ENCODE data around the gene TBC1D3H. TPM values are rescaled to one million over a fixed set of nuclear protein-coding genes. Genes with fewer than 3 reads are reported as not detected.
"Not testable (repeated sequence)": the region's sequence is repeated elsewhere in the genome, so short reads cannot be mapped to it uniquely, and the experiment has no call there.

Gene TBC1D3H
- not detected in 2 replicates for total RNA-seq

DNA sequence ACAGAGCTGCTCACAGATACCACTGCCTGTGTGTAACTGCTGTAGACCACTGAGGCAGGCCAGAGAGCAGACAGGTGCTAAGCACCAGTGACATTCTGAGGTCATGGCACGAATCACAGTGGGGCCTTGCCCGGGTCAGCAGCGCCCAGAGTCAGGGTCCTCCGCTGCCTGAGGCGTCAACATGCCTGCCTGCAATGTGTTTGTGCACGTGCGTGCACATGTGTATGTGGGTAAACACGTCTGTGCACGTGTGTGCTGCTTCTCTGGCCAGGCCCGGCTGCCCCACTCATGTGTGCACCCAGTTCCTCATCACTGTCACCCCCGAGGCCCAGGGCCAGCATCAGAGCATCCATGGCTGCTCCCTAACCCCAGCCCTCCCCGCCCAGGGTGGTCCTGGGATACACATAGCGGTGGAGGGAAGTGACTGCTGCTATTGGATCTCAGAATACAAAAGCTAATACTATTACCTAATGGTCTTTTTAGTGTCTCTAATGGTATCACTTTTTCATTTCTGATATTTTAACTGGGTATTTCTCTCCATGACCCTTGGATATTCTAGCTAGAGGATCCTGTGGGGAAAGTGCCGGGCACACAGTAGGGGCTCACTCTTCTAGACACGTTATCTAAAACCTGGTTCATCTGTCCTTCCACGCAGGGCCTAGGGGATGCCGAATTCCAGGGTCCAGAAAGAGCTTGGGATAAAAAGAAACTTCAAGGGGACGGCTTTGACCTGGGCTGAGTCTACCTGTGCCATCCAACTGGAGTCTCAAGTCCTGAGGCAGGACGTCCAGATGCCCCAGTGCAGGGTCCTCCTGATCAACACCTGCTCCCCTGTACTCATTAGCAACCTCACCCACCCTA is at the start of gene TBC1D3H:
Gene TBC1D3H, minus strand, starts transcription at position 51 of the 861 bp plus-strand sequence. CDS start 1,540 bp downstream, outside the sequence.
- H3K4me3 ChIP-seq (ENCODE audit: low read depth, low read length); DNase-seq (ENCODE audit: low read depth): not testable (repeated sequence)

DNA sequence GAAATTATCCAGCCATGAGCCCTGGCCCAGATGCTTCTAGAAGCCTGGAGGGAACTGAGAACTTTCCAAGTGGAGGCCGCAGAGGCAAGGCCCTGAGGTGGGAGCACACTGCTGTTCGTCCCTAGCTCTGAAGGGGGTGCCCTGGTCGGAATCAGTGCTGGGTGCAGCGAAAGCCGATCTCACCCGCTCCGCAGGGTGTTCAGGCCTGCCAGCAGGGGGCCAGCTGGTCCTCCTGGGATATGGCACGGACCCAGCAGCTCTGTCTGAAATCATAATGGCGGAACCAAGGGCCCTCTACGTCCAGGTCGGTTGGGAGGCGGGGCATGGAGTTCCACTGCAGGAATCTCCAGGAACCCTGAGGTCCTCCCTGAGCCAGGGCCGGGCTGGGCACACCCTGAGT is 40.7 kb upstream of the TBC1D3H start:
- not testable (repeated sequence) for DNase-seq (ENCODE audit: low read depth); H3K4me3 ChIP-seq (ENCODE audit: low read depth, low read length)

DNA sequence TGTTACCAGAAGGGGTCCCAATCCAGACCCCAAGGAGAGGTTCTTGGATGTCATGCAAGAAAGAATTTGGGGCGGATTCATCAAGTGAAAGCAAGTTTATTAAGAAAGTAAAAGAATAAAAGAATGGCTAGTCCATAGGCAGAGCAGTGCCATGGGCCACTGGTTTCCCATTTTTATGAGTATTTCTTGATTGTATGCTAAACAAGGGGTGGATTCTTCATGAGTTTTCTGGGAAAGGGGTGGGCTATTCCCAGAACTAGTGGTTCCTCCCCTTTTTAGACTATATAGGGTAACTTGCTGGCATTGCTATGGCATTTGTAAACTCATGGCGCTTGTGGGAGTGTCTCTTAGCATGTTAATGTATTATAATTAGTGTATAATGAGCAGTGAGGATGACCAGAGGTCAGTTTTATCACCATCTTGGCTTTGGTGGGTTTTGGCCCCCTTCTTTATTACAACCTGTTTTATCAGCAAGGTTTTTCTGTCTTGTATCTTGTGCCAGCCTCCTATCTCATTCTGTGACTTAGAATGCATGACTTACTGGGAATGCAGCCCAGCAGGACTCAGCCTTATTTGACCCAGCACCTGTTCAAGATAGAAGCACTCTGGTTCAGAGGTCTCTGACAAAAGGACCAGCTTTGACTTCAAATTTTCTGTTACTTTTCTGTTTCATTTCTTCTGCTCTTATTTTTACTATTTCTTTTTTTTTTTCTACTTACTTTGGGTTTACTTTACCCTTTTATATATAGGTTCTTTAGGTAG is 27.1 kb upstream of the TBC1D3H start:
- H3K4me3 ChIP-seq (ENCODE audit: low read depth, low read length); DNase-seq (ENCODE audit: low read depth): not testable (repeated sequence)

DNA sequence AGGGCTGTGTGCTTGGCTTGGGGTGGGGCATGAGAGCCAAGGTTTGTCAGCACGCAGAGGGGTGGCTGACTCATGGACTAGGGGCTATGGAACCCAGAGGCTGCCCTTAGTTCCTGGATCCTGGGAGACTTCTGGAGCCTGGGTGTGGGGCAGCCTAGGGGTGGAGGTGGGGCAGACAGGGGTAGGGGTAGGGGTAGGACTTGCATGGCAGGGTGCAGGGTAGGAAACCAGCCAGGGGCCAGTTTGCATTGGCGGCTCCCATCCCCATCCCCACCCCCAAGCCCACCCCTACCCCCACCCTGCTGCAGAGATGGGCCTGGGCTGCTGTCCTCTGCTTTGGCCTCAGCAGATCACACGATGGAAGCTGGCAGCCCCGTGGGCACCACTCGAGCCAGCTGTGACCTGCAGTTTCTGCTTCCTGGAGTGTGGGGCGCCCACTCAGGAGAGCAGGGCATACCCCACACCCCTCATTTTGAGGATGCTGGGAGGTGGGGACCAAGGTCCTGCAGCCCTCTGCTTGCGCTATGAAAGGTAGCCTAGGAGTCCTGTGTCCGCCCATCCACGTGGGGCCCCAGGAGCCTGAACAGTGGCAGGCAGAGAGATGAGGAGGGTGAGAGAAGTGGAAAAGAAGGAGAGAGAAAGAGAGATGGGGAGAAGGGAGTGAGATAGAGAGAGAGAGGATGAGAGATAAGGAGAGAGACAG is 2.9 kb upstream of the TBC1D3H start:
- DNase-seq (ENCODE audit: low read depth); H3K4me3 ChIP-seq (ENCODE audit: low read depth, low read length): not testable (repeated sequence)

DNA sequence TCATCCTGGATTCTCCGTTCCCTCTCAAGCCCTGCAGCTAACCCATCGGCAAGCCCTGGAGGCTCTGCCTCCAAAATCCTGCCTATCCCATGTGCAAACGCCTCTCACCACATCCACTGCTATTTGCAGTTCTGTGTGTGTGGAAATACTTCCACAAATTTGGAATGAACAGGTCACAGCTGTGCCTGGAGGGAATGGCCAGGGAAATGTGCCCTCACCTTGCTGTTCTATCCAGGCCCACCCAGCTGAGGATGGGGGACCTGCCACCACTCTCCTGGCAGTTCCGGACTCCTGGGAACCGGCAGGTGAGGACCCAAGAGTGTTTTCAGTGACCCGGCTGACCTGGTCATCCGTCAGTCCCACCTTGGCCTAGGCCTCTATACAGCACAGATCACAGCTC is 12.3 kb downstream of the TBC1D3H start:
- DNase-seq (ENCODE audit: low read depth); H3K4me3 ChIP-seq (ENCODE audit: low read depth, low read length): not testable (repeated sequence)

DNA sequence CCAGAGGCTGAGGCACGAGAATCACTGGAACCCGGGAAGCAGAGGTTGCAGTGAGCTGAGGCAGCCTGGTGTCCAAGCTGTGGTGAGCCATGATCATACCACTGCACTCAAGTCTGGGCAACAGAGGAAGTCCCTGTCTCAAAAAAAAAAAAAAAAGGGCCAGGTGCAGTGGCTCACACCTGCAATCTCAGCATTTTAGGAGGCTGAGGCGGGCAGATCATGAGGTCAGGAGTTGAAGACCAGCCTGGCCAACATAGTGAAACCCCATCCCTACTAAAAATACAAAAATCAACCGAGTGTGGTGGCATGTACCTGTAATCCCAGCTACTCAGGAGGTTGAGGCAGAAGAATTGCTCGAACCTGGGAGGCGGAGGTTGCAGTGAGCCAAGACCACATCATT is 25.7 kb downstream of the TBC1D3H start:
- H3K4me3 ChIP-seq (ENCODE audit: low read depth, low read length); DNase-seq (ENCODE audit: low read depth): not testable (repeated sequence)

Small RNA genes within 50 kb of the gene (small RNA-seq; reads per million reads assigned to genes)
- gene RNU6-1192P, result not detected

Other genes starting within 250 kb of the TBC1D3H start
- 0.43 TPM in 1 of 2 replicates, not detected in the other for gene TBC1D3B, start 211.8 kb downstream of the TBC1D3H start, total RNA-seq
- not detected in 2 replicates for gene CCL3L1, start 191.7 kb downstream of the TBC1D3H start, total RNA-seq
- gene CCL4L2, start 177.4 kb downstream of the TBC1D3H start, total RNA-seq, result not detected in 2 replicates
- 0.97 TPM in 1 of 2 replicates, not detected in the other for gene TBC1D3I, start 123.9 kb downstream of the TBC1D3H start, total RNA-seq
- gene TBC1D3G, start 64.6 kb downstream of the TBC1D3H start, total RNA-seq, result not detected in 2 replicates
- 15.5 and 17.7 TPM in 2 replicates for gene ZNHIT3, start 98.2 kb upstream of the TBC1D3H start, total RNA-seq
- gene MYO19, start 146.4 kb upstream of the TBC1D3H start, total RNA-seq, result 50.1 and 52.8 TPM in 2 replicates
- gene PIGW, start 146.6 kb upstream of the TBC1D3H start, total RNA-seq, result 8.6 and 8.7 TPM in 2 replicates
- gene GGNBP2, start 156.5 kb upstream of the TBC1D3H start, total RNA-seq, result 63.5 and 70.4 TPM in 2 replicates
- 5.5 and 5.6 TPM in 2 replicates for gene DHRS11, start 203.4 kb upstream of the TBC1D3H start, total RNA-seq
- gene MRM1, start 213.1 kb upstream of the TBC1D3H start, total RNA-seq, result 3.9 and 4.7 TPM in 2 replicates

Data from fibroblast of villous mesenchyme (primary cell).